HG02943 (cell line): ENCODE results near the gene GCG.

Source experiments
- ATAC-seq: cut with Tn5 transposase; IDR thresholded peaks from one replicate; pipeline ENCODE4 v1.9.1; 2021; ENCODE audit warnings: mild to moderate bottlenecking, low read depth, moderate library complexity; ENCODE audit not compliant: unreplicated experiment

Gene GCG

GRCh38 chr2:162153608-162154224 lies 1.7 kb upstream of the GCG start:
- peak; percentile 92 for ATAC-seq

- ATAC-seq, result no peak
Measured at GRCh38 chr2:162149940-162150339, 2.1 kb downstream of the GCG start.

GRCh38 chr2:162149466-162149865 lies 2.6 kb downstream of the GCG start:
- ATAC-seq, result no peak

GRCh38 chr2:162148956-162149355 lies 3.1 kb downstream of the GCG start:
- no peak for ATAC-seq

DNA sequence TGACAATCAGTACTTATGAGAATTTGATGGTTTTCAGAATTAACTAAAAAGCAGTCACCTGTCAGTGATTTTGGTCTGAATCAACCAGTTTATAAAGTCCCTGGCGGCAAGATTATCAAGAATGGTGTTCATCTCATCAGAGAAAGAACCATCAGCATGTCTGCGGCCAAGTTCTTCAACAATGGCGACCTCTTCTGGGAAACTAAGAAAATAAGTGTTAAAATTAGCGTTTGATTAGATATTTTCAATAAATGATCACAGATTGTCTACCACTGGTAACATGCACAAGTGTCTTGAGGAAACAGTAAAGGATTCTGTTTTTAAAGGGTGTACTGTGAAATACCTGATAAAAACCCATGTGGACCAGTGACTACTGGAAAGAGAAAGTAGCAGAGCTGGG lies 8.1 kb downstream of the GCG start:
- no peak for ATAC-seq

DNA sequence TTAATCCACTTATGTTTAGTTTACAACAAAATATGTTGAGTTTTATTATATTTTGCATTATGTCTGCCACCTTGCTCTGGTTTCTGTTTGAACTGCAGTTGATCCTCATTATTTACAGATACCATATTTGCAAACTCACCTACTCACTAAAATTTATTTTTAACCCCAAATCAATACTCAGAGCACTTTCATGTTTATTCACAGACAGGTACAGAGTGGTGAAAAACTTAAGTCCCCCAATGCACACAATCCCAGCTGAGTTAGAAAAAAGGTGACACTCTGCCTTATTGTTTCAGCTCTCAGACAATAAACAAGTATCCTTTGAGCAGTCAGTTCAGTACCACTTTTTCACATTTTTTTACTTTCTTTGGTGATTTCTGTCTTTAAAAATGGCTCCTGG lies 13.7 kb downstream of the GCG start:
- ATAC-seq, result no peak

DNA sequence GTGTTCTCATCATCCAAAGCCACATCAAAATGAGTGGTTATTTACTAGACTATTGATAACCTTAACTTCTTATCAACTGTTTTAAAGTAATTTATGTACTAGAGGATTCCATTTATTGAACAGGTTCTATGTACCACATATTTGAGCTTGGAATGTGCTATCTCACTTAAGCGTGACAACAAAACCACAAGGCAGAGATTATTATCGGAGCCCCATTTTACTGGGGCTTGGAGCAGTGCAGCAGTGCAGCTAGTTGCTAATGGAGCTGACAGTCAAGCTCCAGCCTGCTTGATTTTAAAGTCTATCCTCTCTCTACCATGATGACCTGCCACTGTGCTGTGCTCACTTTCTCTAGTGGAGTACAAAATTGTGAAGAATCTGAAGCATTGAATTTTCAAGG lies 24.6 kb downstream of the GCG start:
- ATAC-seq, result no peak

- no peak for ATAC-seq
Measured at GRCh38 chr2:162126527-162126926, 25.5 kb downstream of the GCG start.

- peak; percentile 87 for ATAC-seq
Measured at GRCh38 chr2:162126111-162126519, 25.9 kb downstream of the GCG start.

- ATAC-seq, result no peak
Measured at GRCh38 chr2:162125138-162125537, 26.9 kb downstream of the GCG start.

DNA sequence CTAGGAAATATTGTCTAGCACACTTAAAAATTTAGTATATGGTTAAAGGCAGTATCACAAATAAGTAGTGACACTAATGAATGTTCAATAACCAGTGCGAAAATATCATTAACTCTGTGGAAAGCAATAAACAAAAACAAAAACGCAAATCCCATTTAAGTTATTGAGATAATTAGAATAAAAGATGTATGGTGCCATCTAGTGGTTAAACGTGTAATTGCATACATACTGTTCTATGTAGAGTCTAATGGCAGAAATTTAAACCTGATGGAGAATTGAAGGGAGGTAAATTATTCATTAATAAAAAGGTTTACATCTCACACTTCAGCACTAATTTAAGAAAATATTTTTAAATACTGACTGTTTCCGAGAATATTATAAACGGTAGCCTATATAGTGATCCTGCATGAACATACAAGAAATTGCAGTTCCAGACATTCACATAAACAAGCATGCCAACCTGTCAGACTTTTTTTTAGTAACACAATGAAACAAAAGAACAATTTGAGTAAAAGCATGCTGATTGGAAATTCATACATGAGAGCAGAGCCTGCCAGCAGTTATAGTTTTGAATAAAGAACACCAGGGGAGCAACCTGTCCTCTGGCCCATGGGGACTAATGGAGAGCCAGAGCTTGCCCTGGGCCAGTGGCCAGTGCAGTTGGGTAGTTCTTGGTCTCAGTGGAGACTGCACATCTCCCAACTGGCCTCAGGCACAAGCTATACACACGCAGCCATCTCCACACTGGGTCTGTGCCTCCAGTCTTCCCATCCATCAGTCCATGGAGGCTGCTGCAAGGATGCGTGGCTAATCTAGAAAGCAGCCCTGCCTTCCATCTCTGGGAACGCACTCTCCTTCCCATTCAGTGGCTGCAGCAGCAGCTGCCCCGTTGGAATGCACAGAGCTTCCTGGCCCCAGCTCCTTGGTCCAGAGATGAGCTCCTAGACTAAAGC lies 28.0 kb downstream of the GCG start:
- peak; percentile 54 for ATAC-seq

DNA sequence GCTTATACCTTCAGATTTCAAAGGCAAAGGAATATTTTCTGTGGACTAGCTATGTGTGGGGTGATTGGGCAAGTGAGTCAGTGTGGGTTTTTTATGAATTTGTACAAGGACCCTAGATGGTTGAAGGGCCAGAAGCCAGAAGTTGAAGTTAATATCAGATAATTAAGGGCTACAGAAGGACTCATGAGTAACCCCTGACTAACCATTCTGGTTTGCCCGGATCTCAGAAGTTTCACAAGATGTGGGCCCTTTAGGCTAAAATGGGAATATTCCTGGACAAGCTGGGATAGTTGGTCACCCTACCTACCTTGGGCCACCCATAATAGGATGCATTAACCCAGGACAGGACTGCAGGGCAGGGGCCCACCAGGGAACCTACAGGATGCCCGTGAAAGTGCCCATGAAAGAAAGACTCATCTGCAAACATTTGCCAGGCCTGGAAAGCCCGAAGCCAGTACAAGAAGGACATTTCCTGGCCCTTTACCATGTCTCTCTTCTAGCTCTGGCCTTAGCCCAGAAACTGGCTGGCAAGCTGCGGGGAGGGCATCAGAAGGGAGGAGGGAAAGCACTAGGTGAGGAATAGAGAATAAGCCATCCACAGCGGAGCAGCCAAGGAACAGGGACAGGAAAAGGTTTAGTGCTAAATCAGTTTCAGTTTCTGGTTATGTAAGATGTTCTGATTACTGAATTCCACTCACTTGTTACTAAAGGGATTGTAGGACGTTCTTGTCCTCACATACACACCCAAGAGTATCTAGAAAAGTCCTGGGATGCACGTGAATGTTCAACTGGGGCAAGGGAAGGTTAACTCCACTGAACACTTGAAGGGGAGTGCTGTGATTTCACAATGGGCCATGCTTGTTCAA lies 33.6 kb downstream of the GCG start:
- no peak for ATAC-seq

- no peak for ATAC-seq
Measured at GRCh38 chr2:162116352-162116751, 35.7 kb downstream of the GCG start.

DNA sequence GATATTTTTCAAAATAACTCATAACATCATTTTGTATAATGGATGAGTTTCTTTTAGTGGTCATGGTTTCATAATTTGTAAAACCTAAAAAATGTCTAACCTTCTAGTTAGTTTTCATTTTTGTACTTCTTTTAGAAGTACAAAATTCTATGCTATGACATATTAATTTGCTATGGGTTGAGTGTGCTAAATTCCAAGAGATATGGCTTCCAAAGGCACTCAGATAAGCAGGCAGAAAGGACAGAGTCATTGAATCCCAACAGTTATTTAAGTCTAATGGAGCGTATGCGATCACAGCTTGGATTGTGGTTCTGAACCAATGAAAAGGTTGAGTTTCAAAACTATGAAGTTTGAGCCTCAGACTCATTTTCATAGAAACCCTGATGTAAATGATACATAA lies 37.0 kb downstream of the GCG start:
- no peak for ATAC-seq

DNA sequence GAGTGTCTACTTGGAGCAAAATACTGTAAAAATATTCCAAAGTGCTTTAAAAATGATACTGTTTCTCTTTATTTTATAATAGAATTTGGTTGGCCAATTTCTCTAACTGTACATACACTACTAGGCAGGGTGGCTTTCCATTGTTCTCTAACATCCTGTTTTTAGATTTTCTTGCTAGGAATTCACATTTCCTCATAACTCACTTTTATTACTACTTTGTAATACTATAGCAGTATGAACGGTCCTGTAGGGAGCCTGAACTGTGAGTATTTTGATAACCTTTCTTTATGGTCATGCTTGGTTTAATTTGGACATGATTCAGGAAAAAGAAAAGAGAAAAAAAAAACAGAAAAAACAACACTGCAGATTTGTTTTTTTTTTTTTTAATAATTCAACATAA lies 37.8 kb downstream of the GCG start:
- ATAC-seq, result no peak

- no peak for ATAC-seq
Measured at GRCh38 chr2:162113776-162114168, 38.3 kb downstream of the GCG start.

DNA sequence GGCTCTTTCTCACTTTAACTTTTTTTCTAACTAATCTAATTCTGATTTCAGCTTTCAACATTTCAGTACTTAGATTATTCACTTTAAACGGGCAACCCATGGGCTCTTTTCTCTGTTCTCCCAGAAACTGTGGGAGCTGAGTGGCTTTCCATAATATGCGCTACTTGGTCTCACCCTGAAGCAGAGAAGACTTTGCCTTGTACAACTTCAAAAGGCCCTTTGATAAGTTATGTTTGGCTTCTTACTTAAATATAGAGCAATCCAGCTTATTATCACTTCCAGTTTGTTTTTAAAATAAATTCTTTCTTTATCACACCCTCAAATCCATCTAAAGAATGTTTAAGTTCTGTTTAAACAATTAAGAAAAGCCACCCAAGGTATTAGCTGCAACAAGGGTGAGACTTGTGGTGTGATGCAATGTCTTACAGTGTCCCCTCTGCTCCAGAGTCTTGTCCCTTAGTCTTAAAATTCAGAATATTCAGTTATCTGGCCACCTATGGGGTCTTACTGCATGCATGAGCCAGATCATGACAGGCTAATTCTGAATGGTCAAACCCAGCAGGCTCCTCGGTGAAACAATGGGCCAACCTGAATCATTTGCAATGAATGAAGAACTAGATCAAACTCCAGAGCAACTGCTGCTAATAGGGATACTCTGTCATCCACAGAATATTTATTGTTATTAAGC lies 38.8 kb downstream of the GCG start:
- ATAC-seq, result no peak

DNA sequence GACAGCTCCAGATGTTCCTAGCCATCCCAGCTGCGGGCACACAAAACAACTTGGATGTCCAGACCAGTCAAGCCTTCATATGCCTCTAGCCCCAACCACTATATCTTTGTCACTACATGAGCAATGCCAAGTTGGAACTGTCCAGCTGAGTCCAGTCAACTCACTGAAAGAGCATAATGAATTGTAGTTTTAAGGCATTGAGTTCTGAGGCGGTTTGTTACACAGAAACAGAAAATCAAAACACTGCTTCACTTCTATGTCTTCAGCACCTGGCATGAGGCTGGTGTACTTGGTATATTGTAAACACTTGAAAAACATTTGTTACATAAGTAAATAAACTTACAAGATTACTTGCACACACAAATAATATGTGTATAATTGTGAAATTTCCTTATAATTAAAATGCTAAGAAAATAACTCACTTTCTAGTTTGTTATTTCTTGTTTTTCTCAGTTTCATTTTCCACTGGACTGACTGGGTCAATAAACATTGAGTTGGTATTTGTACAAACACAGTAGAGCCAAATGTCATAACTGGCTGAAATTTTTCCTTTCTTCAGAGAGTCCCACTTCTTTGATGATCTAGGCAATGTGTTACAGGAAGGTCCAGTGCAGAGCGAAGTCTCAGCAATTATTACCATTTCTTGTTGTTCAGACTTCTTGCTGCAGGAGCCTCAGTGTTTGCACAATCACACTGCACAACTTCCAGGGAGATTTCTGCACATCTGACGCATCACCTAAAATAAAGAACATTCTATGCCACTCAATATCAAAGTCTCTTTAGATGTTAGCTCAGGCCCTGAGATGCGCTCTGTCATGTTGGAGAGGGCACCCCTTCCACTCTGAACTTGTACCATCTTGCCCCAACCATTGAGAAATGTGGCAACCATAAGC lies 39.8 kb downstream of the GCG start:
- ATAC-seq, result no peak

- ATAC-seq, result no peak
Measured at GRCh38 chr2:162107361-162107901, 44.6 kb downstream of the GCG start.
